B cell (primary cell): ENCODE results near the gene ATG7.

Experiments used
- EZH2 ChIP-seq: IDR thresholded peaks from 2 replicates; pipeline ENCODE4 v1.6.1; 2012; ENCODE audit warnings: borderline replicate concordance, low read depth, mild to moderate bottlenecking, moderate library complexity, low read length; ENCODE audit not compliant: insufficient read depth, poor library complexity, severe bottlenecking
- TF ChIP-seq, protein P1 (sequence below): fragments of 200-600 bp; IDR thresholded peaks from one replicate; pipeline ENCODE4 v1.8.0; 2022; ENCODE audit warnings: antibody characterized with exemption, mild to moderate bottlenecking

GRCh38 chr3:11379238-11379823 lies 107.1 kb downstream of the ATG7 start:
- TF ChIP-seq, protein P1, sequence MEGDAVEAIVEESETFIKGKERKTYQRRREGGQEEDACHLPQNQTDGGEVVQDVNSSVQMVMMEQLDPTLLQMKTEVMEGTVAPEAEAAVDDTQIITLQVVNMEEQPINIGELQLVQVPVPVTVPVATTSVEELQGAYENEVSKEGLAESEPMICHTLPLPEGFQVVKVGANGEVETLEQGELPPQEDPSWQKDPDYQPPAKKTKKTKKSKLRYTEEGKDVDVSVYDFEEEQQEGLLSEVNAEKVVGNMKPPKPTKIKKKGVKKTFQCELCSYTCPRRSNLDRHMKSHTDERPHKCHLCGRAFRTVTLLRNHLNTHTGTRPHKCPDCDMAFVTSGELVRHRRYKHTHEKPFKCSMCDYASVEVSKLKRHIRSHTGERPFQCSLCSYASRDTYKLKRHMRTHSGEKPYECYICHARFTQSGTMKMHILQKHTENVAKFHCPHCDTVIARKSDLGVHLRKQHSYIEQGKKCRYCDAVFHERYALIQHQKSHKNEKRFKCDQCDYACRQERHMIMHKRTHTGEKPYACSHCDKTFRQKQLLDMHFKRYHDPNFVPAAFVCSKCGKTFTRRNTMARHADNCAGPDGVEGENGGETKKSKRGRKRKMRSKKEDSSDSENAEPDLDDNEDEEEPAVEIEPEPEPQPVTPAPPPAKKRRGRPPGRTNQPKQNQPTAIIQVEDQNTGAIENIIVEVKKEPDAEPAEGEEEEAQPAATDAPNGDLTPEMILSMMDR, result peak; percentile 64
- no peak for TF ChIP-seq EZH2
